ENCODE results near the gene KCNAB1. TPM values are rescaled to one million over a fixed set of nuclear protein-coding genes. Genes with fewer than 3 reads are reported as not detected.

The KCNAB1 gene
- total and polyA plus RNA-seq, 12 donors: 1.4 to 5.0 (median 2.5) TPM

DNA sequence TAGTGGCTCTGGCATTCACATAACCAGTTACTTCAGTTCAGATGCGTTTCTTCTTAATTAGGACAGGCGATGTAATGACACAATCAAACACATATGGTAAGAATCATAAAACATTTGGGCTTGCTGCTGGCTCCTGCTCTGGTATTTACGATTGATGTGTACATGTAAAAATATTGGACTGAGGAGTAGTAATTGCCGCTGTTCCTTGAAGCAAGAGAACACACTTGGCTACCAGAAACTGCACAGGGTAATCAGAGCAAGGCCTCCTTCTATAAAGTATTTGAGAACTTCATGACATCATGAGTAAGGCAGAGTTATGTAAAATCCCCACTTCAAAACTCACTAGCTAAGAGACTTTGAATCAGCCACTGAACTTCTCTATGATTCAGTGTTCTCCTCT, 276.5 kb downstream of the KCNAB1 start:
- Histone ChIP-seq H3K9me3 (no peaks in the 10 kb centered on the region), H3K4me3 (no peak overlapping the region), H3K27me3 (no peaks in the 10 kb centered on the region), H3K27ac (no peak overlapping the region), H3K4me1 (peaks cover 0 to 5% (median 0%) of the 10 kb centered on the region in 9 donors), H3K36me3 (no peaks in the 10 kb centered on the region)
- 79 to 87% methylated on average over 4 of the region's 4 CpGs for WGBS, 2 donors
- TF ChIP-seq, protein P1, sequence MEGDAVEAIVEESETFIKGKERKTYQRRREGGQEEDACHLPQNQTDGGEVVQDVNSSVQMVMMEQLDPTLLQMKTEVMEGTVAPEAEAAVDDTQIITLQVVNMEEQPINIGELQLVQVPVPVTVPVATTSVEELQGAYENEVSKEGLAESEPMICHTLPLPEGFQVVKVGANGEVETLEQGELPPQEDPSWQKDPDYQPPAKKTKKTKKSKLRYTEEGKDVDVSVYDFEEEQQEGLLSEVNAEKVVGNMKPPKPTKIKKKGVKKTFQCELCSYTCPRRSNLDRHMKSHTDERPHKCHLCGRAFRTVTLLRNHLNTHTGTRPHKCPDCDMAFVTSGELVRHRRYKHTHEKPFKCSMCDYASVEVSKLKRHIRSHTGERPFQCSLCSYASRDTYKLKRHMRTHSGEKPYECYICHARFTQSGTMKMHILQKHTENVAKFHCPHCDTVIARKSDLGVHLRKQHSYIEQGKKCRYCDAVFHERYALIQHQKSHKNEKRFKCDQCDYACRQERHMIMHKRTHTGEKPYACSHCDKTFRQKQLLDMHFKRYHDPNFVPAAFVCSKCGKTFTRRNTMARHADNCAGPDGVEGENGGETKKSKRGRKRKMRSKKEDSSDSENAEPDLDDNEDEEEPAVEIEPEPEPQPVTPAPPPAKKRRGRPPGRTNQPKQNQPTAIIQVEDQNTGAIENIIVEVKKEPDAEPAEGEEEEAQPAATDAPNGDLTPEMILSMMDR (IDR thresholded peaks at IDR 0.05): no peak
- ATAC-seq (no peak), DNase-seq (no peak)
- intact Hi-C loops (cut with DNase I): no loop called here

DNA sequence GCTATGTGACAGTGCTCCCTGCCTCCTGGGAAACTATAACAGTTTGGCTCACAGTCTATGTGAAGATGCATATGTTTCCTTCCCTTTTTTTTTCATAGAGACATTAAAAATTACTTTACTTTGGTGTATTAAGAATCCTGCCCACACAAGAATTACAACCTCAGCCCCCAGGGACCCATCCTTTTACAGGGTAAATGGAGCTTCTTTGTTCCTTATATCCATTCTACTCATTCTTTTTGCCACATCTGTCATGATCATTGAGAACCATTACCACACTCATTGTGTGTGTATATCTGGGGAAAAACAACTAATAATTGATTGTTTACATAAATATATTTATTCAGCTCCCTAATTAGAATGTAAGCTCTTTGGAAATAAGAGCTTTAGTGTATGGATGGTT, 277.2 kb downstream of the KCNAB1 start:
- ATAC-seq (no peak), DNase-seq (no peak)
- peaks cover 0 to 5% (median 0%) of the 10 kb centered on the region in 9 donors for H3K4me1 ChIP-seq
- TF ChIP-seq, protein P1 (IDR thresholded peaks at IDR 0.05): no peak
- H3K36me3 ChIP-seq: no peaks in the 10 kb centered on the region
- no peak overlapping the region for H3K27ac ChIP-seq
- intact Hi-C loops (cut with DNase I): no loop called here
- H3K9me3 ChIP-seq: no peaks in the 10 kb centered on the region
- H3K4me3 ChIP-seq: no peak overlapping the region
- no peaks in the 10 kb centered on the region for H3K27me3 ChIP-seq

DNA sequence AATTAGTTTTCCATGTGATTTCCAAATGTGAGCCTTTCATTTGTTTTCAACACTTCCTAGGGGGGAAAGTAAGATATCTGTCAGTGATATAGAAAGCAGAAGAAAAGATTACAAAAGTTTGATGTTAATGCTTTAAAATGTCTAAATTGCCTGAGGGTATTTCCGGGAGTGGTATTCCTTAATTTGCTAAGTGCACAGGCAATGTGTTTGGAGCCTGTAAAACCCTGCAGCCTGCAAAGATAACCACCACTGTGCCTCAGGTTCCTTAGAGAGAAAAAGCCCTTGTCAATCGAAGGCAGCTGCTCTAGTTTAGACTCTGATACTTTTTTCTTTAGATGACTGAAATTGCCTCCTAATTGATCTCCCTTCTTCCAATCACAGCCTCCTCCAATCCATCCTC, 279.7 kb downstream of the KCNAB1 start:
- TF ChIP-seq, protein P1 (IDR thresholded peaks at IDR 0.05): no peak
- intact Hi-C loops (cut with DNase I): no loop called here

DNA sequence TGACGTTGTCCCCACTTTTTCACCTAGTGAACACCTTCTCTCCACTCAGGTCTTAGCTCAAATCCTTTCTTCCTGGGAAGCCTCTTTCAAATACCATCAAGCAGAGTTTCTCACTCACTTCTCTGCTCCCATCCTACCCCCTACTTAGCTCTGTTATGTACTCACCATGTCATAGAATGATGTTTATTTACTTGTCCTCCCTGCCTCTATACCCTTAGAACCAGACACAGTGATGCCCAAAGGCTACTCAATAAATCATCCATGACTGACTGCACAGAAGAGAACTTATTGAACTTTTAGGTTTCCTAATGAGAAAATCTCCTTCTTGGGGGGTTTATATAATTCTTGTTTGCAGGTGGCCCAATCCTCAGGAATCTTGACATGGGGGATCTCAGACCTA, 280.4 kb downstream of the KCNAB1 start:
- Histone ChIP-seq H3K27ac (no peak overlapping the region), H3K4me3 (no peak overlapping the region), H3K9me3 (no peaks in the 10 kb centered on the region), H3K27me3 (no peaks in the 10 kb centered on the region), H3K4me1 (peaks cover 0 to 5% (median 0%) of the 10 kb centered on the region in 9 donors), H3K36me3 (no peaks in the 10 kb centered on the region)
- 90 to 95% methylated on average over 1 of the region's 1 CpG for WGBS, 2 donors
- no peak for DNase-seq
- intact Hi-C loops (cut with DNase I): no loop called here
- TF ChIP-seq, protein P1 (IDR thresholded peaks at IDR 0.05): no peak
- ATAC-seq: no peak

More for the DNA sequence above, 279.7 kb downstream of the KCNAB1 start:
- Histone ChIP-seq H3K27me3 (no peaks in the 10 kb centered on the region), H3K4me1 (peaks cover 0 to 5% (median 0%) of the 10 kb centered on the region in 9 donors), H3K4me3 (no peak overlapping the region), H3K9me3 (no peaks in the 10 kb centered on the region), H3K27ac (no peak overlapping the region), H3K36me3 (no peaks in the 10 kb centered on the region)
- DNase-seq (no peak), ATAC-seq (no peak)
- 82 to 88% methylated on average over 2 of the region's 2 CpGs for WGBS, 2 donors
